HG02642 (cell line): ENCODE results near the gene MAGEF1.
A peak's percentile ranks its signal among the peaks of the same experiment; 100 is the strongest.

ENCODE experiments used
- ATAC-seq: cut with Tn5 transposase; IDR thresholded peaks from one replicate; pipeline ENCODE4 v1.9.1; 2021; ENCODE audit warnings: mild to moderate bottlenecking; ENCODE audit not compliant: unreplicated experiment, poor library complexity

Gene MAGEF1

GRCh38 chr3:184727357-184728009 is 15.6 kb upstream of the MAGEF1 start:
- no peak for ATAC-seq

- no peak for ATAC-seq
Observed at GRCh38 chr3:184726497-184726896, 14.6 kb upstream of the MAGEF1 start.

DNA sequence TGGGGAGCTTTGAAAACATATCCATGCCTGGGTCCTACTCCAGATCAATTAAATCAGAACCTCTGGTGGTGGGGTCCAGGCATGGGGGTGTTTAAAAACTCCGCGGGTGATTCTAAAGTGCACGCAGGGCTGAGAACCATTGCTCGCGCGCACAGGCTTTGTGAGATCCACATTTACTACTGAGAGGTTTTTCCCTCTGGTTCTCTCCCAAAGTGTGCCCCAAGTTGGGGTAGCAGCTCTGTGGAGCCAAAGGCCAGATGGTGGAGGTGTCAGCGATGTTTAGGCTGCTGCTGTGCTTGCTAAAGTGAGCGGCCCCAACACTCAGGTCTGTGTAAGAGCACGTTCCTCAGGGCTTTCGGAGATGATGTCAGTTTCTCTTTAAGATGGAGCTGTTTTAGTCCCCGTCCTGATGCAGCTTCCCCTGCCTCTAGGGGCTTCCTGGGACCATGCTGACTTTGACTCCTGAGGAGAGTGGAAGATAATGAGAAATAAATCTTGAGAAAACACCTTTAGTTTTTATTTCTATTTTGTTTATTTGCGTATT is 13.4 kb upstream of the MAGEF1 start:
- no peak for ATAC-seq

DNA sequence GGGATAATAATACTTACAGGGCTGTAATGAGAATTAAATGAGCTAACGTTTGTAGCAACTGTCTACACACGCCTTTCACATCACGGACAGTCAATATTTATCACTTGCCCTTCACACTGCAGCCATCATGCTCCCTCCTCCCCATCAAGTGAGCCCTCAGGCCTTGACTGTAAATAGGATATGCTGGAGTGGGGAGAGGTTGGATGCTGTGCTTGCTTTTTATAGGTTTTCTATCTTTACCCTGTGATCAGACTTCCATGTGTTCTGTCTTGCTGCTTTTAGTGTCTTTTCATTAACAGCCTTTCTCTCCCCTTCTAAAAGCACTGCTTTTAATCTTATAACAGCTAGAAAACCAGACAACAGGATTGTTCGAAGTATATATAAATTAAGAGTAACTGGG is 12.8 kb upstream of the MAGEF1 start:
- ATAC-seq = no peak

DNA sequence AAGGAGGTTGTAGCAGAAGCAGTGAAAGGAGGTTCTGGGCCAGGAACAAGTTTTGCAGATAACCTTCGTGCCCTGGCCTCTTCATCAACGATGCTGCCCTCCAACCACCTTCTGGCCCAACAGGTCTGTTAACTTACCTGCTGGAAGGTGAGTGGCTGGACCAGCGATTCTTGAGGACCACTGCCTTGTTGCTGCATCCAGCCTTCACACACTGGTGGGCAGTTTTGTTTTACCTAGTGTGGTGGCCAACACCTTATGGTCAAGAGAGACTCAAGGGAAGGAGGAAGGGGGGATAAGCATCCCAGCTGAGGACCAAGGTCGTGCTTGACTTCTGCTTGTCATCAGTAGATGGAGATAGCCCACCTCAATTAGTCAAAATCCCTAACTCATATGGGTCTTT is 7.8 kb upstream of the MAGEF1 start:
- ATAC-seq = no peak

DNA sequence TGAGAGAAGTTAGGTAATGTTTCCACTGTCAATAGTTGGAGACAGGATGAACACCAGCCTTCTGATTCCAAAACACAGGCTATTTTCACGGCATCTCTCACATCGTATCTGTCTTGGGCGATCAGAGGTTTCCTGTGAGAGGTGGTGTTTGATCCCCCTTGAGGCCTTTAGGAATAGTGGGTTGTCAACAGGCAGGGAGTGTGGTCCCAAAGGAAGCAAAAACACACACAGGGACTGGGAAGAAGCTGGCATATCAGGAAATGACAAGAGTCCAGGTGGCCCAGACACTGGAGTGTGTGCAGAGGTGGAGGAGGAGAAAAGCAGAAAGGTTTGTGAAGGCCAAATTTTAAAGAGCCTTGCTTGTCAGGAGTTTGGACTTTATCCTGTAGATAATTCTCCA is 6.6 kb upstream of the MAGEF1 start:
- ATAC-seq = no peak

- no peak for ATAC-seq
Observed at GRCh38 chr3:184717399-184717983, 5.6 kb upstream of the MAGEF1 start.

DNA sequence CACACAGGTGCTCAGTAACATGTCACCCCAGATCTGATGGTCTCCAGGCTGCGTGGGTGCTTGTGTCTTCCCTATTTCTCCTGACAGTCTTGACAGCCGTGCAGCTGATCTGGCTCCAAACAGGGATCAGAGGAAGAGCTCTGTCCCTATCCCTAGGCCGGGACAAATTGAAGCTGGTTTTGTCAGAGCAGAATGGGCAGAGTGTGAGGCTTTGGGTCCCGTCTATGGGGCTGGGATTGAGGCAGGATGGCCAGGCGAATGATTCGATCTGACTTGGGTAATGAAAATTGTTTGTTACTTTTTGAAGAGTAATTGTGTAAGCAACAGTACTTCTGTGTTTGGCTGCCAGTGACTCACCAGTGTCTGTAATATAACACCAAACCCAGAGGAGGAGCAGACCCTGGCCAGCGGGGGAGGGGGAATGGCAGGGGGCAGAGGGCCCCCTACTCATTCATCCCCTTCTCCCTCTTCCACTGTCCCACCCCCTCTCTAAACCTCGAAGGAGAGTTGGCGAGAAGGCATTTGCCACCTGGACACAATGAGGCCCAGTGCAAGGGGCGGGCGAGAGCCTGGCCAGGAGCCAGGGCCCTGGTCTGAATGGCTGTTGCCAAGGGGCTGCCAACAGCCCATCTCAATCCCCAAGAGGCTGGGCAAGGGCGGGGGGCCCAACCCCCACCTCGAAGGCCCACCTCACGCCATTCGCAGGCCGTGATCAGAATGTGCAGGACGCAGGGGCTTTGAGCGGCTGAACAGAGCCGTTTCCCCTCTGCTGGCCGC is 4.9 kb upstream of the MAGEF1 start:
- ATAC-seq = no peak

DNA sequence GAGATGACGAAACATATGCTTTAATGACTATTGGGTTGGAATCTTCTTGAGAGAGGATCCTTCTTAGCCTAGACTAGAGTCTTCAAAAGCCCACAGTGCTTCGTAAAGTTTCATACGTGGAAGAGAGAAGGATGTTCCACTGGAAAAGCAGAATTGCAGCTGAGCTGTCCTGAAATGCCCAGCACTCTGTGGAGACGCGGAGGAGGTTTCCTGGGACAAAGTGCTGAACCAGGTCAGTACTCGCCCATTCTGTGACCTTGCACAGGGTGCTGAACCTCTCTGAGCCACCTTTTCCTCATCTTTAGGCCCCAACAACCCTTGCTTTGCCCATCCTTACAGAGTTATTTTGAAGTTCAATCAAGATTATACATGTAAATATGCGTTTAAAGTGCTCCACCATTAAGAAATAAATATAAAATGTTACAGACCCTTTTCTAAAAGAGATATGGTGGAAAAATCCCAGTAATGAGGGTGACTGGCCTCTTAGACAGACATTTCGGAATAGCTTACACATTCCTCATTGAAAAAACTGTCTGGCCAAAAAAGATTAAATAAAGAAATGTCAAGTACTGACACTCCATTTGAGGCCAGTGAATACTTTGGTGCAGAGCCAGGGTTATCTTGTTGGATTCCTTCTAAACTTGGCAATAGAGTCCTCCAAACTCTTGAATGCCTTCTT is 4.2 kb upstream of the MAGEF1 start:
- no peak for ATAC-seq

- no peak for ATAC-seq
Observed at GRCh38 chr3:184713521-184713920, 1.7 kb upstream of the MAGEF1 start.

- ATAC-seq = no peak
Observed at GRCh38 chr3:184713040-184713355, 1.1 kb upstream of the MAGEF1 start.

DNA sequence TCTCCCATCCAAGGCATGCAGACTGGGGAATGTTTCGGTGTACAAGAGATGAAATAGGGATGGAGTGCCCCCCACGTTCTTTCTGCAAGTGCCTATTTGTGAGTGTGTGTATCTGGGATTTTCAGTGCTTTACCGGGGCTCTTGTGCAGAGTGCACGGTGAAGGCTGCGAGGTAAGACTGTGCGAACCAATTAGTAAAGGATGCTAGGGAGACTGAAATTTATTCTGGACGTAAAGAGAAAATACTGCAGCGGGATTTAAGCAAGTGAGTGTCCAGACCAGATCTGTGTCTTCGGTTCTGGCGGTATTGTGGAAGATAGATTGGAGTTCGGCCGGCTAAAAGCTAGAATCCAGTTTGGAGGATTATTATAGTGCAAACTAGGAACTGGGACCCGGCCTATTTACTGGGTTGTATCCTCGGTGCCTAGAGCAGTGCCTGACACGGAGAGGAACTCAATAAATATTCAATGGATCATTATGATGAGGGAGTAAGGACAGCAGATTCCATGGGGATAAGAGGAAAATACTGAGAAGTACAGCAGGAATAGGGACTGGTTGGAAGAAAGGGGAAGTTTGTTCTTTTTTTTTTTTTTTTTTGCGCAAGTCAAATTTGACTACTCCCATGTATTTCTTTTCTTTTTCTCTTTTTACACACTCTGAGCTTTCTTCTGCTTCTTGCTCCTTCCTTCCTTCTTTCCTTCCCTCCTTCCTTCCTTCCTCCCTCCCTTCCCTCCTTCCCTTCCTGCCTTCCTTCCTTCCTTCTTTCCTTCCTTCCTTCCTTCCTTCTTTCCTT is 580 bp upstream of the MAGEF1 start:
- ATAC-seq = no peak

DNA sequence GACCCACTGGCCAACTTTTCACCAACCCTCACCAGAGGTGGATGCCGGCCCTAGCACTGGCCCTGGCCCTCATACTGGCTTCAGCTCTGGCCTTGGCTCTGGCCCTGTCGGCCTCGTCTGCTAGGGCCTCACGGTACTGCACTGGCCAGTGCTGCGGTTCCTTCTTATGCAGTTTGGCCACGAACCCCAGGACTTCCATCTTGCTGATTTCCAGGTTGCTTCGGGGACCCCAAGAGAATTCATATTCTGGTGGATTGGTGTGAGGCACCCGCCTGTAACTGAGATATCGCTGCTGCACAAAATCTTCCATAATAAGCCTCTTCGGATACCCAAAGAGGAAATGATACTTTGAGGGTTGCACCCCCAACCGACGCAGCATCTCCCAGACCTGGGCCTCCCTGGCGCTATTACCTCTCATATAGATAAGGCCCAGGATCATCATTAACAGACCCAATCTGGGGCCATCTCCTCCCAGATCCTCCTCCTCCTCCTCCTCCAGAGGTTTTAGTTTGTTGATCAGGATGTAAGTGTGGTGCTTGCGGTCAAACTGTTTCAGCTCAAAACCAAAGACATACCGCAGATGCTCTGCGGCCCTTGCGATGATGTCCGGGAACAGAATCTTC is 883 bp downstream of the MAGEF1 start:
- ATAC-seq = peak; percentile 49

GRCh38 chr3:184703657-184704056 is 8.2 kb downstream of the MAGEF1 start:
- ATAC-seq = no peak

GRCh38 chr3:184700759-184701158 is 11.1 kb downstream of the MAGEF1 start:
- no peak for ATAC-seq

GRCh38 chr3:184697845-184698244 is 14.0 kb downstream of the MAGEF1 start:
- ATAC-seq = no peak

DNA sequence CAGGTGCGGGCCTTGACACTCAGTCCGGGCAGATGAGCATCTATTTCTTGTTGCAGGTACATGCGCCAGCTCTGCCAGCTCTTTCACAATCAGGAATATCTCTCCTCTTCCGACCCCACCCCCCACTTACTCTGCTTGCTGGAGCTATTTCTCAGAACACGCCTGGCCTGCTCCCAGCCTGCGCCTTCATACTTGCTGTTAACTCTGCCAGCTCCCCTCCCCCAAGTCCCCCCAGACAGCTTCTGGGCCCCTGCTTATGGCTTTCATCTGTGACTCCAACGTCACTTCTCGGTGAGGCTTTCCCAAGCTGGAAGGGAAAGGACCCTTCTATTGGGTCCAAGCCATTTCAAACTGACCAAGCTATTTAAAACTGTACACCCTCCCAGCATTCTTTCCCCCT is 15.2 kb downstream of the MAGEF1 start:
- no peak for ATAC-seq

GRCh38 chr3:184694716-184695115 is 17.1 kb downstream of the MAGEF1 start:
- ATAC-seq = no peak

- ATAC-seq = no peak
Observed at GRCh38 chr3:184694133-184694665, 17.7 kb downstream of the MAGEF1 start.
